SH-SY5Y (cell line): Measurements from ENCODE around the gene MKI67.

Experiments used
- GATA2 ChIP-seq: IDR thresholded peaks from 2 replicates; pipeline ENCODE4 v1.6.1; 2011; ENCODE audit warnings: mild to moderate bottlenecking, low read depth, low read length
- GATA3 ChIP-seq: IDR thresholded peaks from 2 replicates; pipeline ENCODE4 v1.6.1; 2011; ENCODE audit warnings: low read depth, mild to moderate bottlenecking, low read length, moderate library complexity

MKI67 gene

GRCh38 chr10:128053356-128053755, 72.9 kb downstream of the MKI67 start:
- TF ChIP-seq GATA3: no peak

- no peak for TF ChIP-seq GATA2
- no peak for TF ChIP-seq GATA3
These were observed 73.5 kb downstream of the MKI67 start for GRCh38 chr10:128052696-128053095.

DNA sequence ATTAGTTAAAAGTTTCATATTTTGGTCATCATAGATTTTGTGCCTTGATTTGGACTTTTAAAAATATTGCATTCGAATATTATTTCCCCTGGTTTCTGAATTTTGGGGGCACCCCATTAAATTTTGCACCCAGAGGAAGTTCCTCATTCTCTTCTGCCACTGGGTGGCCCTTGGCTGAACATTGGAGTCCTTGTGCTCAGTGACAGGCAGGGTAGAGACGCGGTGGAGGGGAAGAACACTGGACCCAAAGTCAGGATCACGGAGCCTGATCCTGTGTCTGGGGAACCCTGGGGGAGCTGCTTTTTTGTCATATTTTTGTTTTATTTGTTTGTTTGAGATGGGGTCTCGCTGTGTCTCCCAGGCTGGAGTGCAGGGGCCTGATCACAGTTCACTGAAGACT, 74.7 kb downstream of the MKI67 start:
- TF ChIP-seq GATA2 (no peak), GATA3 (no peak)

DNA sequence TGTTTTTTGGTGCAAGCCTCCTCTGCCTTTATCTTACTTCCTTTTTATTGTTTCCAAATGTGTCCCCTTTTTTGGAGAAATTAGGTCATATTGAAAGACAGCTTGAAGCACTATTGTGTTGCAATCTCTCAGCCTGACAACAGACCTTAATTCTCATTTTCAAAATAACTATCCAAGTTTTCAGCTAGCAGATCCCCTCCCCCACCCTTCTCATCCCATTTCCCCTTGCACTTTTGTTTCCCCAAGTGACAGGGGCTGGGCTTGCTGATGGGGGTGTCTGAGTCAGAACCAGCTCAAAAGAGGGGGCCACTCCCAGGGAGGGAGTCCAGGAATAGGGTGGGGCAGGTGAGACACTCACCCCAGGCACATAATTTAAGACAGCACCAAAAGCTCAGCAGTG, 75.3 kb downstream of the MKI67 start:
- no peak for TF ChIP-seq GATA2
- no peak for TF ChIP-seq GATA3

DNA sequence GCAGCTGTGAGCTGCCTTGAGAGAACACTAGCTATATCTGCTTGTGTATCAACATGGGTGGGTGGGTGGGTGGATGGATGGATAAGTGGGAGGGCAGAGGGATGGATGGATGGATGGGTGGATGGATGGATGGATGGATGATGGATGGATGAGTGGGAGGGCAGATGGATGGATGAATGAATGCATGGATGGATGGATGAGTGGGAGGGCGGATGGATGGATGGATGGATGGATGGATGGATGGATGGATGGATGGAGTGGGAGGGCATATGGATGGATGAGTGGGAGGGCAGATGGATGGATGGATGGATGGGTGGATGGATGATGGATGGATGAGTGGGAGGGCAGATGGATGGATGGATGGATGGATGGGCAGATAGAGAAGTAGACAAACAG, 76.1 kb downstream of the MKI67 start:
- TF ChIP-seq GATA2: no peak
- no peak for TF ChIP-seq GATA3

GRCh38 chr10:128049226-128050120, 76.8 kb downstream of the MKI67 start:
- no peak for TF ChIP-seq GATA3

- TF ChIP-seq GATA2 (no peak), GATA3 (no peak)
These were observed 77.4 kb downstream of the MKI67 start for GRCh38 chr10:128048819-128049210.

- TF ChIP-seq GATA2 (no peak), GATA3 (no peak)
These were observed 78.0 kb downstream of the MKI67 start for GRCh38 chr10:128047991-128048818.

DNA sequence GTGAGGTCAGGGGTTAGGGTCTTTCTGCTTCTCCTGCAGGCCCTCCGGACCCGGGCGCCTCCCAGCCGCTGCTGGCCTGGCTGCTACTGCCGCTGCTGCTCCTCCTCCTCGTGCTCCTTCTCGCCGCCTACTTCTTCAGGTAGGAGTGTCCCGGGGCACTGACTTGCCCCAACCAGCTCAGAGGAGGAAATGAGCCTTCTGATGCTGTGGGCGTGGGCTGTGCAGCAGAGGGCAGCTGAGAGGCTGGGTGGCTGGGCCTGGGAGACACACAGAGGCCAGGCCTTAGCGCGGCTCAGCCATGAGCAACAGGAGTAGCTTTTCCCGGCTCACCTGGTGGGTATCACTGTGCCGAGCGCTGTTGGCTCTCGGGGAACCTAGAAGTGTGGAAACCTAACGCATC, 78.9 kb downstream of the MKI67 start:
- TF ChIP-seq GATA3 (no peak), GATA2 (no peak)

GRCh38 chr10:128046953-128047290, 79.3 kb downstream of the MKI67 start:
- no peak for TF ChIP-seq GATA3
- no peak for TF ChIP-seq GATA2
